ENCODE data around the gene ELMO3.

The ELMO3 gene

GRCh38 chr16:67163164-67163998 lies 35.5 kb upstream of the ELMO3 start:
- TF ChIP-seq ZNF221 (tag by site-specific recombination; IDR thresholded peaks at IDR 0.05; ENCODE audit: borderline replicate concordance): no peak
- TF ChIP-seq, protein P1, sequence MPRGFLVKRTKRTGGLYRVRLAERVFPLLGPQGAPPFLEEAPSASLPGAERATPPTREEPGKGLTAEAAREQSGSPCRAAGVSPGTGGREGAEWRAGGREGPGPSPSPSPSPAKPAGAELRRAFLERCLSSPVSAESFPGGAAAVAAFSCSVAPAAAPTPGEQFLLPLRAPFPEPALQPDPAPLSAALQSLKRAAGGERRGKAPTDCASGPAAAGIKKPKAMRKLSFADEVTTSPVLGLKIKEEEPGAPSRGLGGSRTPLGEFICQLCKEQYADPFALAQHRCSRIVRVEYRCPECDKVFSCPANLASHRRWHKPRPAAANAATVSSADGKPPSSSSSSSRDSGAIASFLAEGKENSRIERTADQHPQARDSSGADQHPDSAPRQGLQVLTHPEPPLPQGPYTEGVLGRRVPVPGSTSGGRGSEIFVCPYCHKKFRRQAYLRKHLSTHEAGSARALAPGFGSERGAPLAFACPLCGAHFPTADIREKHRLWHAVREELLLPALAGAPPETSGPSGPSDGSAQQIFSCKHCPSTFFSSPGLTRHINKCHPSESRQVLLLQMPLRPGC (tag by site-specific recombination; IDR thresholded peaks at IDR 0.05): no peak
- TF ChIP-seq ZNF23 (tag by site-specific recombination; IDR thresholded peaks at IDR 0.05; ENCODE audit: borderline replicate concordance): no peak
- TF ChIP-seq ZFP41 (tag by site-specific recombination; IDR thresholded peaks at IDR 0.05; ENCODE audit: borderline replicate concordance): no peak
- no peak for TF ChIP-seq ZNF501 (tag by site-specific recombination; IDR thresholded peaks at IDR 0.05)
- no peak for TF ChIP-seq FEZF1 (tag by site-specific recombination; IDR thresholded peaks at IDR 0.05)
- no peak for TF ChIP-seq GLI4 (tag by site-specific recombination; IDR thresholded peaks at IDR 0.05)
- TF ChIP-seq ZNF473 (tag by site-specific recombination; IDR thresholded peaks at IDR 0.05): no peak
- TF ChIP-seq, protein P2, sequence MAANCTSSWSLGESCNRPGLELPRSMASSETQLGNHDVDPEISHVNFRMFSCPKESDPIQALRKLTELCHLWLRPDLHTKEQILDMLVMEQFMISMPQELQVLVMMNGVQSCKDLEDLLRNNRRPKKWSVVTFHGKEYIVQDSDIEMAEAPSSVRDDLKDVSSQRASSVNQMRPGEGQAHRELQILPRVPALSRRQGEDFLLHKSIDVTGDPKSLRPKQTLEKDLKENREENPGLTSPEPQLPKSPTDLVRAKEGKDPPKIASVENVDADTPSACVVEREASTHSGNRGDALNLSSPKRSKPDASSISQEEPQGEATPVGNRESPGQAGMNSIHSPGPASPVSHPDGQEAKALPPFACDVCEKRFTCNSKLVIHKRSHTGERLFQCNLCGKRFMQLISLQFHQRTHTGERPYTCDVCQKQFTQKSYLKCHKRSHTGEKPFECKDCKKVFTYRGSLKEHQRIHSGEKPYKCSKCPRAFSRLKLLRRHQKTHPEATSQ (tag by site-specific recombination; IDR thresholded peaks at IDR 0.05): no peak
- TF ChIP-seq ZNF138 (tag by site-specific recombination; IDR thresholded peaks at IDR 0.05; ENCODE audit: borderline replicate concordance): no peak
- ChIA-PET POLR2A (interaction anchor here (1.5 kb wide), 1 partner anchor 11 kb away, joined by 3 read pairs; no protein-coding TSS in a partner anchor), CTCF (interaction anchor here (0.6 to 1.6 kb wide), 2 partner anchors 17 to 29 kb away, joined by 3 to 5 read pairs; no protein-coding TSS in a partner anchor)
- no peak overlapping the region for H3K4me3 ChIP-seq (ENCODE audit: low read depth, low read length)
- no peaks in the 10 kb centered on the region for H3K9me3 ChIP-seq (ENCODE audit: control insufficient read depth, insufficient read depth, low read depth, low read length)
- H3K27ac ChIP-seq (ENCODE audit: extremely low read depth, low read depth, low read length): no peak overlapping the region
- H3K36me3 ChIP-seq (ENCODE audit: control insufficient read depth in 2 of 2, insufficient read depth in 1 of 2, low read length in 2 of 2): peaks cover 0 to 3% of the 10 kb centered on the region in 2 experiments; a peak in 1 of 3 replicates
- no peaks in the 10 kb centered on the region for H3K4me1 ChIP-seq (ENCODE audit: control insufficient read depth, insufficient read depth, low read length)

DNA sequence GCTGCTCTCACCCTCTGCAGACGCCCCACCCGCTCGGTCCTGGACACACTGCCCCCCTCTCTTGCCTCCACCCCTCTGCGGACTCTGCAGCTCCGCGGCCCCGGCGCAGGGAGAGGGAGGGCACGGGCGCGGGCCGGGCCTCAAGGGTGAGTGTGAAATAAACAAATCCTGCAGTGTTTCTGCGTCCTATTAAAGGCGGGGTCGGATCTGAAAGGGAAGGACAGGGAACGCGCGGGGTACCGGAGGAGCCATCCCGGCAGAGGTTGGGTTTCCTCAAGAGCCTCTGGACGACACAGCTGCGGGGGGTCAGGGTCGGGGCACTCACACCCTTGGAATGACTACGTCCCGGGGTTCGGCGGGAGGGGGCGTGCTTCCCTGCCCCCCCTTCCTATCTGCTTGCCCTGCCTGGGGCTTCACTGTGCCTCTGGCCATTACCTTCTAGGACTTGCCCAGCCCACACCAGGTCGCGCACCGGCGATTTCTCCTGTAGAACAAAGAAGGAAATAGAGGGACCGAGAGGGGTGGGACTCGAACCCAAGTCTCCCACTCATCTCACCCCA lies 34.9 kb upstream of the ELMO3 start:
- CTCF ChIA-PET: interaction anchor here (0.5 to 0.6 kb wide), 2 partner anchors 11 to 114 kb away, joined by 3 read pairs; no protein-coding TSS in a partner anchor

More for the DNA sequence above, 34.9 kb upstream of the ELMO3 start:
- H3K4me1 ChIP-seq (ENCODE audit: control insufficient read depth, insufficient read depth, low read length): no peaks in the 10 kb centered on the region
- no peak overlapping the region for H3K27ac ChIP-seq (ENCODE audit: extremely low read depth, low read depth, low read length)
- peaks cover 0 to 3% of the 10 kb centered on the region in 2 experiments; a peak in 1 of 3 replicates for H3K36me3 ChIP-seq (ENCODE audit: control insufficient read depth in 2 of 2, insufficient read depth in 1 of 2, low read length in 2 of 2)
- H3K9me3 ChIP-seq (ENCODE audit: control insufficient read depth, insufficient read depth, low read depth, low read length): no peaks in the 10 kb centered on the region
- no peak for TF ChIP-seq ZNF366 (tag by site-specific recombination; conservative IDR thresholded peaks at IDR 0.05)
- no peak for TF ChIP-seq ZNF335 (tag by site-specific recombination; conservative IDR thresholded peaks at IDR 0.05)
- TF ChIP-seq ZNF114 (tag by site-specific recombination; IDR thresholded peaks at IDR 0.05): no peak
- TF ChIP-seq OSR2 (tag by site-specific recombination; IDR thresholded peaks at IDR 0.05): no peak
- TF ChIP-seq ZNF221 (tag by site-specific recombination; IDR thresholded peaks at IDR 0.05; ENCODE audit: borderline replicate concordance): no peak
- TF ChIP-seq MEIS1 (CRISPR knock-in tag; IDR thresholded peaks at IDR 0.05; ENCODE audit: borderline replicate concordance): no peak
- TF ChIP-seq ZNF311 (tag by site-specific recombination; IDR thresholded peaks at IDR 0.05; ENCODE audit: borderline replicate concordance): no peak
- no peak for TF ChIP-seq ZNF560 (tag by site-specific recombination; IDR thresholded peaks at IDR 0.05; ENCODE audit: borderline replicate concordance)
- no peak for TF ChIP-seq ZNF544 (tag by site-specific recombination; IDR thresholded peaks at IDR 0.05)
- TF ChIP-seq YY2 (tag by site-specific recombination; IDR thresholded peaks at IDR 0.05): no peak
- TF ChIP-seq ZNF792 (tag by site-specific recombination; IDR thresholded peaks at IDR 0.05): no peak
- TF ChIP-seq ZSCAN30 (tag by site-specific recombination; IDR thresholded peaks at IDR 0.05): no peak
- TF ChIP-seq, protein P3, sequence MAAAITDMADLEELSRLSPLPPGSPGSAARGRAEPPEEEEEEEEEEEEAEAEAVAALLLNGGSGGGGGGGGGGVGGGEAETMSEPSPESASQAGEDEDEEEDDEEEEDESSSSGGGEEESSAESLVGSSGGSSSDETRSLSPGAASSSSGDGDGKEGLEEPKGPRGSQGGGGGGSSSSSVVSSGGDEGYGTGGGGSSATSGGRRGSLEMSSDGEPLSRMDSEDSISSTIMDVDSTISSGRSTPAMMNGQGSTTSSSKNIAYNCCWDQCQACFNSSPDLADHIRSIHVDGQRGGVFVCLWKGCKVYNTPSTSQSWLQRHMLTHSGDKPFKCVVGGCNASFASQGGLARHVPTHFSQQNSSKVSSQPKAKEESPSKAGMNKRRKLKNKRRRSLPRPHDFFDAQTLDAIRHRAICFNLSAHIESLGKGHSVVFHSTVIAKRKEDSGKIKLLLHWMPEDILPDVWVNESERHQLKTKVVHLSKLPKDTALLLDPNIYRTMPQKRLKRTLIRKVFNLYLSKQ (tag by site-specific recombination; IDR thresholded peaks at IDR 0.05; ENCODE audit: borderline replicate concordance): no peak
- TF ChIP-seq ZNF266 (tag by site-specific recombination; IDR thresholded peaks at IDR 0.05; ENCODE audit: low read depth): no peak
- POLR2A ChIA-PET: interaction anchor here (1.5 kb wide), 1 partner anchor 10 kb away, joined by 3 read pairs; no protein-coding TSS in a partner anchor
- H3K4me3 ChIP-seq (ENCODE audit: low read depth, low read length): no peak overlapping the region
